Karpas-422 (cell line): Measurements from ENCODE around the gene TBC1D30. TPM values are rescaled to one million over a fixed set of nuclear protein-coding genes. Genes with fewer than 3 reads are reported as not detected.
A peak's percentile ranks its signal among the peaks of the same experiment; 100 is the strongest.

Experiments used
- DNase-seq: peaks from one replicate; pipeline ENCODE4 v3.0.0-alpha.2; 2015
- H2AFZ ChIP-seq: fragments of 200-600 bp; sonication (generic); 2 replicates; pipeline ENCODE4 v1.6.1; 2014; ENCODE audit warnings: antibody characterized with exemption, low read length, mixed read lengths
- H3K27ac ChIP-seq: fragments of 200-600 bp; sonication (generic); 2 replicates; pipeline ENCODE4 v1.5.1; 2014; ENCODE audit warnings: mild to moderate bottlenecking, low read length, moderate library complexity
- H3K27me3 ChIP-seq: fragments of 200-600 bp; sonication (generic); 2 replicates; pipeline ENCODE4 v1.6.1; 2014; ENCODE audit warnings: low read length, mixed read lengths
- H3K36me3 ChIP-seq: fragments of 200-600 bp; sonication (generic); 2 replicates; pipeline ENCODE4 v1.6.1; 2014; ENCODE audit warnings: low read length, mixed read lengths; ENCODE audit not compliant: insufficient read depth
- H3K4me1 ChIP-seq: fragments of 200-600 bp; sonication (generic); 2 replicates; pipeline ENCODE4 v1.6.1; 2014; ENCODE audit warnings: mild to moderate bottlenecking, low read length, mixed read lengths
- H3K4me2 ChIP-seq: fragments of 200-600 bp; sonication (generic); 2 replicates; pipeline ENCODE4 v1.6.1; 2014; ENCODE audit warnings: low read length, low read depth, mild to moderate bottlenecking; ENCODE audit not compliant: poor library complexity, severe bottlenecking
- H3K4me3 ChIP-seq: fragments of 200-600 bp; sonication (generic); 2 replicates; pipeline ENCODE4 v1.5.1; 2014; ENCODE audit warnings: mild to moderate bottlenecking, antibody characterized with exemption, low read length, mixed read lengths
- H3K79me2 ChIP-seq: fragments of 200-600 bp; sonication (generic); 2 replicates; pipeline ENCODE4 v1.6.1; 2014; ENCODE audit warnings: mild to moderate bottlenecking, low read length, mixed read lengths
- H3K9ac ChIP-seq: fragments of 200-600 bp; sonication (generic); 2 replicates; pipeline ENCODE4 v1.6.0; 2014; ENCODE audit warnings: low read length
- H3K9me2 ChIP-seq: fragments of 200-600 bp; sonication (generic), shearing (Covaris generic); replicated peaks from 2 replicates; pipeline ENCODE4 v1.6.0; 2014; ENCODE audit warnings: mild to moderate bottlenecking, low read length, moderate library complexity; ENCODE audit not compliant: insufficient read depth
- H3K9me3 ChIP-seq: fragments of 300-700, 200-600 bp; sonication (generic); 2 replicates; pipeline ENCODE4 v1.6.1; 2014; ENCODE audit warnings: low read length, mixed read lengths
- H4K20me1 ChIP-seq: fragments of 200-600 bp; sonication (generic); 2 replicates; pipeline ENCODE4 v1.6.1; 2014; ENCODE audit warnings: mild to moderate bottlenecking, antibody characterized with exemption, low read length, low read depth; ENCODE audit not compliant: insufficient read depth
- total RNA-seq: library from RNA; depleted of rRNA; stranded (reverse); fragments of >200 nt; shearing (Covaris generic); gene quantifications from 2 replicates; pipeline ENCODE4 v1.2.3, GENCODE V29; 2014; ENCODE audit warnings: low replicate concordance

TBC1D30 gene
- total RNA-seq, 1 experiment from 2014 or later = 7.1 TPM

GRCh38 chr12:64813723-64814122 is 10.7 kb upstream of the TBC1D30 start:
- no peak overlapping the region for H2AFZ ChIP-seq

GRCh38 chr12:64814432-64814831 is 10.0 kb upstream of the TBC1D30 start:
- Histone ChIP-seq H3K79me2 (no peaks in the 10 kb centered on the region), H4K20me1 (no peaks in the 10 kb centered on the region), H3K4me2 (no peak overlapping the region), H2AFZ (no peak overlapping the region), H3K4me1 (no peaks in the 10 kb centered on the region), H3K9ac (no peak overlapping the region), H3K9me3 (no peaks in the 10 kb centered on the region), H3K27ac (no peak overlapping the region), H3K9me2 (no peaks in the 10 kb centered on the region), H3K27me3 (no peaks in the 10 kb centered on the region), H3K36me3 (no peaks in the 10 kb centered on the region), H3K4me3 (no peak overlapping the region)
- DNase-seq = no peak

More at GRCh38 chr12:64813723-64814122, 10.7 kb upstream of the TBC1D30 start:
- Histone ChIP-seq H3K4me3 (no peak overlapping the region), H3K9me2 (no peaks in the 10 kb centered on the region), H3K27ac (no peak overlapping the region), H3K36me3 (no peaks in the 10 kb centered on the region), H4K20me1 (no peaks in the 10 kb centered on the region), H3K79me2 (no peaks in the 10 kb centered on the region), H3K9ac (no peak overlapping the region), H3K4me2 (no peak overlapping the region), H3K9me3 (no peaks in the 10 kb centered on the region), H3K4me1 (no peaks in the 10 kb centered on the region), H3K27me3 (no peaks in the 10 kb centered on the region)
- DNase-seq = no peak

- no peaks in the 10 kb centered on the region for H3K9me3 ChIP-seq
- H3K9me2 ChIP-seq = no peaks in the 10 kb centered on the region
- H3K4me1 ChIP-seq = 0 out of 2 replicates have a peak, but pooled peaks cover 2% of the 10 kb centered on the region
- no peak for DNase-seq
- peaks cover 5% of the 10 kb centered on the region; the same call in 1 of the 2 replicates for H3K79me2 ChIP-seq
- no peak overlapping the region for H3K4me2 ChIP-seq
- no peak overlapping the region for H3K4me3 ChIP-seq
- no peak overlapping the region for H2AFZ ChIP-seq
- no peak overlapping the region for H3K27ac ChIP-seq
- no peaks in the 10 kb centered on the region for H3K36me3 ChIP-seq
- H3K27me3 ChIP-seq = no peaks in the 10 kb centered on the region
- no peaks in the 10 kb centered on the region for H4K20me1 ChIP-seq
- H3K9ac ChIP-seq = no peak overlapping the region
Measured at GRCh38 chr12:64819816-64820402, 4.5 kb upstream of the TBC1D30 start.

- no peak overlapping the region for H3K9ac ChIP-seq
- no peak overlapping the region for H3K27ac ChIP-seq
- H3K27me3 ChIP-seq = no peaks in the 10 kb centered on the region
- peaks cover 12% of the 10 kb centered on the region for H3K79me2 ChIP-seq
- no peaks in the 10 kb centered on the region for H3K9me2 ChIP-seq
- H3K36me3 ChIP-seq = no peaks in the 10 kb centered on the region
- H3K9me3 ChIP-seq = no peaks in the 10 kb centered on the region
- DNase-seq = no peak
- H4K20me1 ChIP-seq = no peaks in the 10 kb centered on the region
- H3K4me1 ChIP-seq = peaks cover 5% of the 10 kb centered on the region
- H3K4me3 ChIP-seq = no peak overlapping the region
- no peak overlapping the region for H3K4me2 ChIP-seq
- H2AFZ ChIP-seq = no peak overlapping the region
Measured at GRCh38 chr12:64820593-64820992, 3.9 kb upstream of the TBC1D30 start.

GRCh38 chr12:64821116-64821630 is 3.3 kb upstream of the TBC1D30 start:
- Histone ChIP-seq H3K4me2 (no peak overlapping the region), H3K9ac (no peak overlapping the region), H3K27ac (no peak overlapping the region), H3K4me3 (no peak overlapping the region), H3K79me2 (peaks cover 17% of the 10 kb centered on the region), H3K36me3 (no peaks in the 10 kb centered on the region), H3K9me3 (no peaks in the 10 kb centered on the region), H2AFZ (no peak overlapping the region), H4K20me1 (no peaks in the 10 kb centered on the region), H3K27me3 (no peaks in the 10 kb centered on the region), H3K9me2 (no peaks in the 10 kb centered on the region), H3K4me1 (peaks cover 11% of the 10 kb centered on the region)
- no peak for DNase-seq

- Histone ChIP-seq H2AFZ (0 out of 2 replicates have a peak overlapping the region, but pooled peaks have one; percentile 54), H3K27ac (no peak overlapping the region), H3K9me3 (no peaks in the 10 kb centered on the region), H3K4me1 (peaks cover 12% of the 10 kb centered on the region), H3K36me3 (no peaks in the 10 kb centered on the region), H3K4me2 (peak overlapping the region; percentile 81), H3K9me2 (no peaks in the 10 kb centered on the region), H3K27me3 (no peaks in the 10 kb centered on the region), H4K20me1 (no peaks in the 10 kb centered on the region), H3K79me2 (peaks cover 33% of the 10 kb centered on the region), H3K4me3 (peak overlapping the region; percentile 76), H3K9ac (peak overlapping the region; percentile 82)
- DNase-seq = no peak
Measured at GRCh38 chr12:64824130-64824499, 332 bp upstream of the TBC1D30 start.

GRCh38 chr12:64825143-64826021 is 935 bp downstream of the TBC1D30 start:
- H3K9ac ChIP-seq = peak overlapping the region; percentile 82
- H3K27me3 ChIP-seq = no peaks in the 10 kb centered on the region
- no peaks in the 10 kb centered on the region for H3K9me2 ChIP-seq
- peaks cover 2% of the 10 kb centered on the region; the same call in 1 of the 2 replicates for H3K36me3 ChIP-seq
- H2AFZ ChIP-seq = peak overlapping the region; percentile 54
- DNase-seq = peak; percentile 66
- H3K4me2 ChIP-seq = peak overlapping the region; percentile 81
- no peaks in the 10 kb centered on the region for H3K9me3 ChIP-seq
- H3K27ac ChIP-seq = no peak overlapping the region; the same call in 1 of the 2 replicates
- peaks cover 33% of the 10 kb centered on the region for H3K79me2 ChIP-seq
- H3K4me3 ChIP-seq = peak overlapping the region; percentile 76
- H4K20me1 ChIP-seq = no peaks in the 10 kb centered on the region
- peaks cover 12% of the 10 kb centered on the region for H3K4me1 ChIP-seq

GRCh38 chr12:64826234-64826633 is 1.8 kb downstream of the TBC1D30 start:
- Histone ChIP-seq H3K27me3 (no peaks in the 10 kb centered on the region), H3K4me1 (peaks cover 12% of the 10 kb centered on the region)
- DNase-seq = no peak

More at GRCh38 chr12:64826234-64826633, 1.8 kb downstream of the TBC1D30 start:
- peaks cover 33% of the 10 kb centered on the region for H3K79me2 ChIP-seq
- H3K4me3 ChIP-seq = no peak overlapping the region
- H4K20me1 ChIP-seq = no peaks in the 10 kb centered on the region
- no peak overlapping the region for H3K9ac ChIP-seq
- H3K9me3 ChIP-seq = no peaks in the 10 kb centered on the region
- H3K9me2 ChIP-seq = no peaks in the 10 kb centered on the region
- no peak overlapping the region for H2AFZ ChIP-seq
- peaks cover 11% of the 10 kb centered on the region for H3K36me3 ChIP-seq
- H3K4me2 ChIP-seq = peak overlapping the region; percentile 29
- no peak overlapping the region for H3K27ac ChIP-seq
